Endothelial cell of umbilical vein (primary cell): Measurements from ENCODE around the gene ELOVL5.
"Not testable (repeated sequence)": the region's sequence is repeated elsewhere in the genome, so short reads cannot be mapped to it uniquely, and the experiment has no call there.

ENCODE experiments used
- EZH2 ChIP-seq: IDR thresholded peaks from 2 replicates; pipeline ENCODE4 v1.6.1; 2012; ENCODE audit warnings: borderline replicate concordance, low read depth, mild to moderate bottlenecking, moderate library complexity, low read length, inconsistent platforms; ENCODE audit not compliant: severe bottlenecking
- FOS ChIP-seq: IDR thresholded peaks from 2 replicates; pipeline ENCODE4 v1.6.1; 2011; ENCODE audit warnings: mild to moderate bottlenecking, low read length, moderate library complexity, borderline replicate concordance; ENCODE audit not compliant: insufficient read depth
- JUN ChIP-seq: IDR thresholded peaks from 2 replicates; pipeline ENCODE4 v1.6.1; 2011; ENCODE audit warnings: borderline replicate concordance, low read depth; ENCODE audit not compliant: insufficient read length, insufficient read depth
- MYC ChIP-seq: IDR thresholded peaks from one replicate; pipeline ENCODE4 v1.6.1; 2011; ENCODE audit warnings: mild to moderate bottlenecking, low read depth, low read length
- POLR2A ChIP-seq: IDR thresholded peaks from 2 replicates; pipeline ENCODE4 v1.6.1; 2012; ENCODE audit warnings: low read depth, mild to moderate bottlenecking, control low read depth, low read length
- POLR2AphosphoS5 ChIP-seq: IDR thresholded peaks from 2 replicates; pipeline ENCODE4 v1.6.1; 2012; ENCODE audit warnings: low read depth, mild to moderate bottlenecking, control low read depth, low read length, moderate library complexity; ENCODE audit not compliant: insufficient read depth
- TF ChIP-seq, protein P1 (sequence below), 2 donors: IDR thresholded peaks; 1 replicate in 1 of 2; 2 replicates in 1 of 2; pipeline ENCODE4 v1.5.1; 2011; ENCODE audit warnings: low read length in 2 of 2, mild to moderate bottlenecking in 2 of 2, moderate library complexity in 2 of 2, control low read depth in 1 of 2, inconsistent platforms in 1 of 2, low read depth in 1 of 2; ENCODE audit not compliant: insufficient read depth in 1 of 2; ENCODE audit errors: extremely low read depth in 1 of 2
- TF ChIP-seq, protein P2 (sequence below): IDR thresholded peaks from 2 replicates; pipeline ENCODE4 v1.6.1; 2011; ENCODE audit not compliant: insufficient read depth, insufficient read length

DNA sequence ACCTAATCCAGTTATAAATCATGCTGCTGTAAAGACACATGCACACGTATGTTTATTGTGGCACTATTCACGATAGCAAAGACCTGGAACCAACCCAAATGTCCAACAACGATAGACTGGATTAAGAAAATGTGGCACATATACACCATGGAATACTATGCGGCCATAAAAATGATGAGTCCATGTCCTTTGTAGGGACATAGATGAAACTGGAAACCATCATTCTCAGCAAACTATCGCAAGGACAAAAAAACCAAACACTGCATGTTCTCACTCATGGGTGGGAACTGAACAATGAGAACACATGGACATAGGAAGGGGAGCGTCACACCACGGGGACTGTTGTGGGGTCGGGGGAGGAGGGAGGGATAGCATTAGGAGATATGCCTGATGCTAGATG is 31.5 kb downstream of the ELOVL5 start:
- TF ChIP-seq FOS, EZH2, POLR2AphosphoS5, POLR2A, JUN, MYC: not testable (repeated sequence)
- TF ChIP-seq, protein P1, sequence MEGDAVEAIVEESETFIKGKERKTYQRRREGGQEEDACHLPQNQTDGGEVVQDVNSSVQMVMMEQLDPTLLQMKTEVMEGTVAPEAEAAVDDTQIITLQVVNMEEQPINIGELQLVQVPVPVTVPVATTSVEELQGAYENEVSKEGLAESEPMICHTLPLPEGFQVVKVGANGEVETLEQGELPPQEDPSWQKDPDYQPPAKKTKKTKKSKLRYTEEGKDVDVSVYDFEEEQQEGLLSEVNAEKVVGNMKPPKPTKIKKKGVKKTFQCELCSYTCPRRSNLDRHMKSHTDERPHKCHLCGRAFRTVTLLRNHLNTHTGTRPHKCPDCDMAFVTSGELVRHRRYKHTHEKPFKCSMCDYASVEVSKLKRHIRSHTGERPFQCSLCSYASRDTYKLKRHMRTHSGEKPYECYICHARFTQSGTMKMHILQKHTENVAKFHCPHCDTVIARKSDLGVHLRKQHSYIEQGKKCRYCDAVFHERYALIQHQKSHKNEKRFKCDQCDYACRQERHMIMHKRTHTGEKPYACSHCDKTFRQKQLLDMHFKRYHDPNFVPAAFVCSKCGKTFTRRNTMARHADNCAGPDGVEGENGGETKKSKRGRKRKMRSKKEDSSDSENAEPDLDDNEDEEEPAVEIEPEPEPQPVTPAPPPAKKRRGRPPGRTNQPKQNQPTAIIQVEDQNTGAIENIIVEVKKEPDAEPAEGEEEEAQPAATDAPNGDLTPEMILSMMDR (IDR thresholded peaks at IDR 0.05; ENCODE audit: extremely low read depth in 1 of 2, insufficient read depth in 1 of 2, low read depth in 1 of 2, low read length in 2 of 2): not testable (repeated sequence)
- TF ChIP-seq, protein P2, sequence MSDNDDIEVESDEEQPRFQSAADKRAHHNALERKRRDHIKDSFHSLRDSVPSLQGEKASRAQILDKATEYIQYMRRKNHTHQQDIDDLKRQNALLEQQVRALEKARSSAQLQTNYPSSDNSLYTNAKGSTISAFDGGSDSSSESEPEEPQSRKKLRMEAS: not testable (repeated sequence)
